Measurements from ENCODE around the gene LKAAEAR1.
A peak's percentile ranks its signal among the peaks of the same experiment; 100 is the strongest.

Gene LKAAEAR1

GRCh38 chr20:64083804-64084684 is at the start of gene LKAAEAR1:
Gene LKAAEAR1, minus strand, starts transcription at chr20:64084398. Its CDS starts 179 bp downstream, at chr20:64084219.
- Histone ChIP-seq H3K4me1 (ENCODE audit: insufficient read depth, low read length) (peaks cover 29% of the 10 kb centered on the region), H3K27me3 (ENCODE audit: insufficient read depth, low read length, poor library complexity) (peaks cover 36% of the 10 kb centered on the region), H3K4me2 (ENCODE audit: insufficient read depth, low read length) (peak within 1 kb of the TSS; percentile 99), H3K9ac (ENCODE audit: low read depth, low read length) (peak within 1 kb of the TSS; percentile 76), H3K79me2 (ENCODE audit: insufficient read depth, low read length) (peaks cover 2% of the 10 kb centered on the region; the same call in 1 of the 2 replicates), H4K20me1 (ENCODE audit: insufficient read depth, low read length) (0 out of 2 replicates have a peak, but pooled peaks cover 12% of the 10 kb centered on the region), H3K36me3 (ENCODE audit: insufficient read depth, low read length) (no peaks in the 10 kb centered on the region), H3K9me3 (ENCODE audit: insufficient read depth, low read length, severe bottlenecking) (peaks cover 4% of the 10 kb centered on the region), H2AFZ (ENCODE audit: low read depth, low read length) (peak within 1 kb of the TSS; percentile 98), H3K27ac (ENCODE audit: low read length) (peak within 1 kb of the TSS; percentile 53), H3K4me3 (ENCODE audit: low read depth in 1 of 2, low read length in 2 of 2) (peak within 1 kb of the TSS; percentile 37 to 75; a peak in 3 of 4 replicates)
- TF ChIP-seq EZH2 (IDR thresholded peaks at IDR 0.05; ENCODE audit: borderline replicate concordance, low read depth, low read length, severe bottlenecking): peak; percentile 64
- peak; percentile 3 for TF ChIP-seq CTCF (IDR thresholded peaks at IDR 0.05; ENCODE audit: borderline replicate concordance, extremely low read depth, low read length, poor library complexity, severe bottlenecking)
- DNase-seq: no peak
- ATAC-seq (ENCODE audit: insufficient read depth, low read depth): peak; percentile 38

- no peak overlapping the region for H2AFZ ChIP-seq (ENCODE audit: low read depth, low read length)
Measured at GRCh38 chr20:64131406-64131805, 47.2 kb upstream of the LKAAEAR1 start.

GRCh38 chr20:64130876-64131275 is 46.7 kb upstream of the LKAAEAR1 start:
- H3K9me3 ChIP-seq (ENCODE audit: insufficient read depth, low read length, severe bottlenecking): no peaks in the 10 kb centered on the region
- H3K4me1 ChIP-seq (ENCODE audit: insufficient read depth, low read length): no peaks in the 10 kb centered on the region
- TF ChIP-seq EZH2 (IDR thresholded peaks at IDR 0.05; ENCODE audit: borderline replicate concordance, low read depth, low read length, severe bottlenecking): no peak
- no peak for TF ChIP-seq CTCF (IDR thresholded peaks at IDR 0.05; ENCODE audit: borderline replicate concordance, extremely low read depth, low read length, poor library complexity, severe bottlenecking)
- H3K79me2 ChIP-seq (ENCODE audit: insufficient read depth, low read length): no peaks in the 10 kb centered on the region
- ATAC-seq (ENCODE audit: insufficient read depth, low read depth): no peak
- H3K4me3 ChIP-seq (ENCODE audit: low read depth in 1 of 2, low read length in 2 of 2): no peak overlapping the region
- no peaks in the 10 kb centered on the region for H3K36me3 ChIP-seq (ENCODE audit: insufficient read depth, low read length)
- no peak overlapping the region for H3K27ac ChIP-seq (ENCODE audit: low read length)
- no peaks in the 10 kb centered on the region for H3K27me3 ChIP-seq (ENCODE audit: insufficient read depth, low read length, poor library complexity)
- DNase-seq: no peak
- H2AFZ ChIP-seq (ENCODE audit: low read depth, low read length): no peak overlapping the region
- no peaks in the 10 kb centered on the region for H4K20me1 ChIP-seq (ENCODE audit: insufficient read depth, low read length)
- no peak overlapping the region for H3K4me2 ChIP-seq (ENCODE audit: insufficient read depth, low read length)
- H3K9ac ChIP-seq (ENCODE audit: low read depth, low read length): no peak overlapping the region

More at GRCh38 chr20:64131406-64131805, 47.2 kb upstream of the LKAAEAR1 start:
- ATAC-seq (ENCODE audit: insufficient read depth, low read depth) (peak; percentile 64; the same call in 2 of the 3 replicates), DNase-seq (no peak)
- Histone ChIP-seq H3K36me3 (ENCODE audit: insufficient read depth, low read length) (no peaks in the 10 kb centered on the region), H3K4me2 (ENCODE audit: insufficient read depth, low read length) (no peak overlapping the region), H3K27ac (ENCODE audit: low read length) (no peak overlapping the region), H3K9me3 (ENCODE audit: insufficient read depth, low read length, severe bottlenecking) (no peaks in the 10 kb centered on the region), H3K4me1 (ENCODE audit: insufficient read depth, low read length) (no peaks in the 10 kb centered on the region), H3K27me3 (ENCODE audit: insufficient read depth, low read length, poor library complexity) (no peaks in the 10 kb centered on the region), H3K79me2 (ENCODE audit: insufficient read depth, low read length) (no peaks in the 10 kb centered on the region), H3K9ac (ENCODE audit: low read depth, low read length) (no peak overlapping the region), H3K4me3 (ENCODE audit: low read depth in 1 of 2, low read length in 2 of 2) (no peak overlapping the region), H4K20me1 (ENCODE audit: insufficient read depth, low read length) (no peaks in the 10 kb centered on the region)
- no peak for TF ChIP-seq EZH2 (IDR thresholded peaks at IDR 0.05; ENCODE audit: borderline replicate concordance, low read depth, low read length, severe bottlenecking)
- peak; percentile 46 for TF ChIP-seq CTCF (IDR thresholded peaks at IDR 0.05; ENCODE audit: borderline replicate concordance, extremely low read depth, low read length, poor library complexity, severe bottlenecking)
